Heart right ventricle (tissue), 16 donors: ENCODE measurements around the gene PEAK3. TPM values are rescaled to one million over a fixed set of nuclear protein-coding genes. Genes with fewer than 3 reads are reported as not detected.

Experiments used
- ATAC-seq, 8 donors: fragments of 200-7000 bp; cut with Tn5 transposase; one replicate each; pipeline ENCODE4 v1.9.1; 2020; ENCODE audit warnings: mild to moderate bottlenecking in 8 of 8, moderate library complexity in 8 of 8, moderate number of reproducible peaks in 1 of 8
- DNase-seq, 2 donors: peaks; one replicate each; pipeline ENCODE4 v3.0.0-alpha.2; 2020
- H3K27ac ChIP-seq, 10 donors: fragments of 200-600 bp; sonication (generic) in 2 of 10; one replicate each; pipeline versions ENCODE4 v1.5.0 to v1.8.0; 2020 to 2022; ENCODE audit warnings: mild to moderate bottlenecking in 3 of 10
- H3K27me3 ChIP-seq, 7 donors: fragments of 200-600 bp; one replicate each; pipeline ENCODE4 v1.8.0; 2021 to 2022; ENCODE audit warnings: mild to moderate bottlenecking in 2 of 7
- H3K36me3 ChIP-seq, 9 donors: fragments of 200-600 bp; sonication (generic) in 1 of 9; one replicate each; pipeline versions ENCODE4 v1.5.0 to v1.8.0; 2020 to 2022; ENCODE audit warnings: mild to moderate bottlenecking in 2 of 9
- H3K4me1 ChIP-seq, 9 donors: fragments of 200-600 bp; sonication (generic) in 1 of 9; one replicate each; pipeline versions ENCODE4 v1.5.0 to v1.8.0; 2020 to 2022; ENCODE audit warnings: mild to moderate bottlenecking in 4 of 9
- H3K4me3 ChIP-seq, 10 donors: fragments of 200-600 bp; sonication (generic) in 2 of 10; one replicate each; pipeline versions ENCODE4 v1.5.0 to v1.8.0; 2020 to 2022; ENCODE audit warnings: mild to moderate bottlenecking in 7 of 10, moderate library complexity in 2 of 10
- H3K9me3 ChIP-seq, 11 donors: fragments of 200-600 bp in 10 of 11; sonication (generic) in 2 of 11; one replicate each; pipeline versions ENCODE4 v1.5.0 to v1.8.0; 2013 to 2022; ENCODE audit warnings: mild to moderate bottlenecking in 2 of 11, control low read depth in 1 of 11, moderate library complexity in 1 of 11
- WGBS, 2 donors: extraction: QIAGEN DNeasy Blood & Tissue Kit; methylation state at CpG; one replicate each; pipeline ENCODE4 v1.1.7; 2013; ENCODE audit warnings: inconsistent platforms in 1 of 2; 5-methylcytosine and 5-hydroxymethylcytosine counted together
- intact Hi-C, 10 donors: fragments of 100-400 bp; cut with DNase I; formaldehyde crosslinking; loops; one replicate each; pipeline versions ENCODE4 v1.11.1 to v1.14.2; 2022
- long read RNA-seq, 3 donors: library from polyadenylated mRNA; unstranded; transcript quantifications; one replicate each; pipeline ENCODE4 v2.0.0, GENCODE V29; 2020 to 2021
- polyA plus RNA-seq, 2 donors: library from polyadenylated mRNA; stranded (reverse); fragments of 200-250 nt; gene quantifications; one replicate each; pipeline ENCODE4 v1.2.3, GENCODE V29; 2013
- total RNA-seq, 10 donors: library from RNA; stranded (reverse); fragmentation: NEBNext Ultra II Directional in 3 of 10; extraction: Animal tissue kit (Norgen Biotek cat#: 25700) in 3 of 10; gene quantifications; one replicate each; pipeline versions ENCODE4 v1.2.1 to v1.2.4, GENCODE V29; 2021 to 2023
- TF ChIP-seq, protein P1 (sequence below), 9 donors: fragments of 200-600 bp; sonication (generic) in 2 of 9; IDR thresholded peaks; one replicate each; pipeline versions ENCODE4 v1.5.0 to v1.8.0; 2021 to 2022; ENCODE audit warnings: antibody characterized with exemption in 9 of 9, mild to moderate bottlenecking in 5 of 9, moderate library complexity in 1 of 9
- donor health status: Arrhythmogenic right ventricular cardiomyopathy.
- donor health status: ischemic (EF 13 %, LVEDD 7.1; RV severe dilation, severe dysfunction).
- donor health status: healthy with polysubstance abuse.
- donor health status: DM: no; HTN: yes; CAD: no.
- donor health status: DM: no; HTN: no; CAD: no.
- donor health status: ischemic (EF 25% LVEDD 6.9; RV normal size, moderate dysfunction).
- donor health status: ischemic (EF 25% LVEDD 5.7; RV mildly dilated, moderate dysfunction).
- donor health status: healthy.
- donor health status: DM: yes; HTN: yes; CAD: no.
- donor health status: Ischemic cardiomyopathy.
- donor health status: ischemic (EF 35%, LVEDD 5.7; RV mildly dilated, moderate dysfunction).
- donor health status: nonischemic (EF 11% LVEDD 7.7; RV severe dilation, severe dysfunction).
- donor health status: DM: yes; HTN: yes; CAD: no.
- donor health status: PGD.
- donor health status: ischemic (EF 29% LVEDD 5.4; RV normal size, mild dysfunction).
- donor health status: nonischemic (EF 23%, LVEDD 6.1; RV moderate dilation, normal function).

PEAK3 gene, protein sequence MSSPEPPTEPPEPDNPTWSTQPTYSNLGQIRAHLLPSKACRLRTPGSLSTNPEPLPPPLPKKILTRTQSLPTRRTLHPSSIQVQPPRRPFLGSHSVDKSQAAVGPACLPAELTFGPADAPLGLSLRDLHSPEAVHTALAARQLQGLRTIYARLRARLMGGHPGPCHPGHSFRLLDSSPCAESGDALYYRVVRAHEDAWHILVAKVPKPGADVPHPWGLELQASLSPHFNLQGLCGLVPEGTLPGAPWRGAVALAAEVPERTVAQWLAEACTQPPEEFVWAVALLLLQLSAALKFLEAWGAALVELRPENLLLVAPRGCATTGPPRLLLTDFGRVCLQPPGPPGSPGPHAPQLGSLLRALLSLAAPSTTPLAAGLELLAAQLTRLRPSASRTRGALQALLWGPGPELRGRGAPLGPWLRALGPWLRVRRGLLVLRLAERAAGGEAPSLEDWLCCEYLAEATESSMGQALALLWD
- 1 to 10 TPM in 1 of 10 donors, under 1 TPM in 9; 0.11 to 1.1 (median 0.22) TPM for total RNA-seq
- under 1 TPM; 0.13 to 0.22 TPM for polyA plus RNA-seq
- long read RNA-seq, donor 1: 0 reads
- long read RNA-seq, donor 2: 0 reads
- long read RNA-seq, donor 3: 0 reads

DNA sequence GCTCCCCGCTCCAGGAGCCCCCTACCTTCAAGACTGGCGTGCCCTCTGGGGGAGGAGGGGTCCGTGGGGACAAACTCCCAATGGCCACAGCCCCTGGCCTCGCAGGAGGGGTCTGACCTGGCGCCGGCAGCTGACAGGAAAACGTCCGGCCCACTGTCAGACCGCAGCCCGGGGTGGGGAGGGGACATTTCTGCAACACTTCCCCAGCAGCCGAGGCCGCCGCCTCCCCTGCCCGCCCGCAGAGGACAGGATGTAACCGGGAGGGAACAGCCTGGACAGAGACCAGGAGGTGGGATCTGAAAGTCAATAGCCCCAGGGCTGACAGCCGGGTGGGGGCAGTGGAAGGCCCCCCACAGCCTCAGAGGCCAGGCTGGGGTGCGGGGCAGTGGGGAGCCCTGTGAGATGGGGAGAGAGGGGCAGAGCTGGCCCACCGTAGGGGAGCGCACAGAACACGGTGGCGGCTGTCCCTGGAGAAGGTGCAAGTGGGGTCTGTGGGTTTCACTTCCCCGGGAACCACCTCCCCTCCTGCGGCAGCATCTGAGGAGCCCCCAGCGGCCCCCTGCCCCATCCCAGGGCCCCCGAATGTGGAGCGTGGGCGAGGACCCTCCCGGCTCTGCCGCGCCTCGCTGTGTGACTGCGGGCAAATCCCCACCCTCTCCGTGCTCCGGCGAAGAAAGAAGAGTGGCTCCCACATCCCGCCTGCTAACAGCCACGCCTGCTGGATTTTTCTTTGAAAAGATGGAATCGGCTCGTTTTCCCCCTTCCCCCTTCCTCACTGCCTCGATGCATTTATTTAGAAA is at the start of gene PEAK3:
Gene PEAK3, minus strand, starts transcription at position 114 of the 800 bp plus-strand sequence. CDS start 1,244 bp downstream, outside the sequence.
- Histone ChIP-seq H3K4me1 (peaks cover 2 to 16% (median 13%) of the 10 kb centered on the region in 9 donors), H3K27me3 (peaks cover 0 to 21% (median 0%) of the 10 kb centered on the region in 7 donors), H3K27ac (peak within 1 kb of the TSS in 8 of 10 donors; percentile 11 to 87 (median 55)), H3K4me3 (peak within 1 kb of the TSS; percentile 1 to 53 (median 48)), H3K9me3 (no peaks in the 10 kb centered on the region), H3K36me3 (peaks cover 0 to 7% (median 0%) of the 10 kb centered on the region in 9 donors)
- WGBS, 2 donors: 5 to 7% methylated on average over 40 to 41 of the region's 41 CpGs
- intact Hi-C loops: loop anchor here in 2 of 10 donors (10.0 kb wide), 2 partner anchors 103 to 113 kb away; no protein-coding TSS in a partner anchor
- TF ChIP-seq, protein P1, sequence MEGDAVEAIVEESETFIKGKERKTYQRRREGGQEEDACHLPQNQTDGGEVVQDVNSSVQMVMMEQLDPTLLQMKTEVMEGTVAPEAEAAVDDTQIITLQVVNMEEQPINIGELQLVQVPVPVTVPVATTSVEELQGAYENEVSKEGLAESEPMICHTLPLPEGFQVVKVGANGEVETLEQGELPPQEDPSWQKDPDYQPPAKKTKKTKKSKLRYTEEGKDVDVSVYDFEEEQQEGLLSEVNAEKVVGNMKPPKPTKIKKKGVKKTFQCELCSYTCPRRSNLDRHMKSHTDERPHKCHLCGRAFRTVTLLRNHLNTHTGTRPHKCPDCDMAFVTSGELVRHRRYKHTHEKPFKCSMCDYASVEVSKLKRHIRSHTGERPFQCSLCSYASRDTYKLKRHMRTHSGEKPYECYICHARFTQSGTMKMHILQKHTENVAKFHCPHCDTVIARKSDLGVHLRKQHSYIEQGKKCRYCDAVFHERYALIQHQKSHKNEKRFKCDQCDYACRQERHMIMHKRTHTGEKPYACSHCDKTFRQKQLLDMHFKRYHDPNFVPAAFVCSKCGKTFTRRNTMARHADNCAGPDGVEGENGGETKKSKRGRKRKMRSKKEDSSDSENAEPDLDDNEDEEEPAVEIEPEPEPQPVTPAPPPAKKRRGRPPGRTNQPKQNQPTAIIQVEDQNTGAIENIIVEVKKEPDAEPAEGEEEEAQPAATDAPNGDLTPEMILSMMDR (IDR thresholded peaks at IDR 0.05): no peak
- ATAC-seq (peak; percentile 78 to 96 (median 92)), DNase-seq (peak; percentile 81)

DNA sequence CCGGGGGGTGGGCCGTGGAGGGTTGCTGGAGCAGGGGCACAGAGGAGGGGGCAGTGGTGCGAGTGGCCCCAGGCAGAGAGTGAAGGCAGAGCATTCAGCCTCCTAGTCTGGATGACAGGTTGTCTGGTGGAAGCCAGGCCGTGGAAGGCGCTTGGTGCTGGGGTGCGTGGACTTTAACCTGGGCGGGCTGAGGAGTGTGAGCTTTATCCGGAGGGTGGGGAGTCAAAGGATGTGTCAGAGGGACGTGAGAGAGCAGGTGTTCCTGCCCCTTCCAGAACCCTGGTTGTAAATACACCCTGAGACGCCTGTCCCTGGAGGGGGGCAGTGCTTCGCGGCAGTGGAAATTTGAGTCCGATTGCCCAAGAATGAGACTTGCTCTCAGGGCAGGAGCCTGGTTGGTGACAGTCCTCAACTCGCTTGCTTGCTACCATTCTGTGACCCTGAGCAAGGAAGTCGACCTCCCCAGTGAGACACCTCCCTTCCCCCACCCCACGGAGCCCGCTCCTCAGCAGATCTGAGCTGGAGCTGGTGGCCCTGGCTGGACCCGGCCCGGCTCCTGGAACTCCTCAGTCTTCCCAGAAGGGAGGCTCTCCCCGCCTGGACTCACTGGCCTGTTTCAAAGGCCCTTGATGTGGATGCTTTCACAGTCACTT is 48.8 kb upstream of the PEAK3 start:
- H3K36me3 ChIP-seq: peaks cover 0 to 13% (median 0%) of the 10 kb centered on the region in 9 donors
- H3K4me1 ChIP-seq: peaks cover 23 to 63% (median 51%) of the 10 kb centered on the region in 9 donors
- DNase-seq (no peak), ATAC-seq (no peak)
- 77 to 82% methylated on average over 20 of the region's 20 CpGs for WGBS, 2 donors
- H3K9me3 ChIP-seq: no peaks in the 10 kb centered on the region
- H3K27ac ChIP-seq: no peak overlapping the region
- H3K27me3 ChIP-seq: no peaks in the 10 kb centered on the region
- intact Hi-C loops: no loop called here
- TF ChIP-seq, protein P1 (IDR thresholded peaks at IDR 0.05): no peak
- no peak overlapping the region for H3K4me3 ChIP-seq

DNA sequence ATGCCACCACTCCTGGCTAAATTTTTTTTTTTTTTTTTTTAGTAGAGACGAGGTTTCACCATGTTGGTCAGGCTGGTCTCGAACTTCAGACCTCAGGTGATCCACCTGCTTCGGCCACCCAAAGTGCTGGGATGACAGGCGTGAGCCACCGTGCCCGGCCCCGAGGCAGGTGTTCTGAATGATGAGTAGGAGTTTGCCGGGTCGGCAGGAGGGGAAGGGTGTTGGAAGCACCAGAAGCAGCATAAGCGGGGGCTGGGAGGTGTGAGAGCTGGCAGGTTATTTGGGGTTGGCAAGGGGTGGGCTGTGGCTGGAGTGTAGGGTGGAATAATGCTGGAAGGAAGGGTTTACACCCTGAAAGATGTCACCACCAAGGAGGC is 48.3 kb upstream of the PEAK3 start:
- TF ChIP-seq, protein P1 (IDR thresholded peaks at IDR 0.05): no peak
- DNase-seq (no peak), ATAC-seq (no peak)
- no peak overlapping the region for H3K4me3 ChIP-seq
- H3K4me1 ChIP-seq: peaks cover 23 to 63% (median 51%) of the 10 kb centered on the region in 9 donors
- no peak overlapping the region for H3K27ac ChIP-seq
- intact Hi-C loops: no loop called here
- 71 to 82% methylated on average over 10 of the region's 10 CpGs for WGBS, 2 donors
- no peaks in the 10 kb centered on the region for H3K9me3 ChIP-seq
- H3K36me3 ChIP-seq: peaks cover 0 to 17% (median 0%) of the 10 kb centered on the region in 9 donors
- H3K27me3 ChIP-seq: no peaks in the 10 kb centered on the region
